Hepatocyte (in vitro differentiated cells): ENCODE data around the gene IL9R. TPM values are rescaled to one million over a fixed set of nuclear protein-coding genes. Genes with fewer than 3 reads are reported as not detected.

Experiments
- DNase-seq: peaks from one replicate; pipeline ENCODE4 v3.0.0-alpha.2; 2016; ENCODE audit warnings: low spot score
- H2AFZ ChIP-seq: fragments of 200-600 bp; sonication (generic); 2 replicates; pipeline ENCODE4 v1.6.0; 2016; ENCODE audit warnings: antibody characterized with exemption, mild to moderate bottlenecking
- H3K27ac ChIP-seq: fragments of 200-600 bp; sonication (generic); 2 replicates; pipeline ENCODE4 v1.5.1; 2016; ENCODE audit warnings: mild to moderate bottlenecking
- H3K27me3 ChIP-seq: fragments of 200-600 bp; sonication (generic); 2 replicates; pipeline ENCODE4 v1.6.1; 2016
- H3K36me3 ChIP-seq: fragments of 200-600 bp; sonication (generic); replicated peaks from 2 replicates; pipeline ENCODE4 v1.5.1; 2016; ENCODE audit warnings: low read depth; ENCODE audit not compliant: insufficient read depth
- H3K4me1 ChIP-seq: fragments of 200-600 bp; sonication (generic); 2 replicates; pipeline ENCODE4 v1.5.1; 2016; ENCODE audit warnings: mild to moderate bottlenecking, moderate library complexity; ENCODE audit not compliant: insufficient read depth
- H3K4me2 ChIP-seq: fragments of 200-600 bp; sonication (generic); 2 replicates; pipeline ENCODE4 v1.6.0; 2016
- H3K4me3 ChIP-seq: fragments of 200-600 bp; sonication (generic); 2 replicates; pipeline ENCODE4 v1.5.1; 2016; ENCODE audit warnings: mild to moderate bottlenecking
- H3K79me2 ChIP-seq: fragments of 200-600 bp; sonication (generic); 2 replicates; pipeline ENCODE4 v1.6.0; 2017; ENCODE audit warnings: mild to moderate bottlenecking
- H3K9me2 ChIP-seq: fragments of 200-600 bp; sonication (generic); replicated peaks from 2 replicates; pipeline ENCODE4 v1.6.0; 2017; ENCODE audit warnings: mild to moderate bottlenecking; ENCODE audit not compliant: insufficient read depth
- H3K9me3 ChIP-seq: fragments of 200-600 bp; sonication (generic); 2 replicates; pipeline ENCODE4 v1.5.1; 2016; ENCODE audit warnings: low read depth, mild to moderate bottlenecking
- H4K20me1 ChIP-seq: fragments of 200-600 bp; sonication (generic); 2 replicates; pipeline ENCODE4 v1.6.0; 2016; ENCODE audit warnings: mild to moderate bottlenecking; ENCODE audit not compliant: insufficient read depth, poor library complexity, severe bottlenecking
- EZH2 ChIP-seq: fragments of 200-600 bp; sonication (generic); IDR thresholded peaks from 2 replicates; pipeline ENCODE4 v1.6.1; 2016; ENCODE audit warnings: antibody characterized with exemption, mild to moderate bottlenecking, borderline replicate concordance
- EZH2phosphoT487 ChIP-seq: fragments of 200-600 bp; sonication (generic); IDR thresholded peaks from one replicate; pipeline ENCODE4 v1.6.1; 2018; ENCODE audit warnings: antibody characterized with exemption, mild to moderate bottlenecking, low read depth, moderate library complexity; ENCODE audit not compliant: unreplicated experiment, severe bottlenecking
- WGBS: methylation state at CpG from one replicate; pipeline ENCODE4 v1.1.6; 2016; ENCODE audit warnings: low lambda C conversion rate; ENCODE audit errors: missing lambda C conversion rate; 5-methylcytosine and 5-hydroxymethylcytosine counted together
- polyA plus RNA-seq: library from polyadenylated mRNA; unstranded; fragments of >200 nt; fragmentation: Nextera tagmentation; extraction: Ambion mirVana; gene quantifications from 2 replicates; pipeline ENCODE4 v1.2.1, GENCODE V29; 2016
- total RNA-seq: library from RNA; depleted of rRNA; stranded (reverse); fragments of >200 nt; gene quantifications from 2 replicates; pipeline ENCODE4 v1.2.3, GENCODE V29; 2014
- TF ChIP-seq, protein P1 (sequence below): fragments of 200-600 bp; sonication (generic); IDR thresholded peaks from 2 replicates; pipeline ENCODE4 v1.5.1; 2016; ENCODE audit warnings: antibody characterized with exemption, mild to moderate bottlenecking; ENCODE audit not compliant: poor library complexity

The IL9R gene
- total and polyA plus RNA-seq, 2 experiments from 2014 or later, result not detected

DNA sequence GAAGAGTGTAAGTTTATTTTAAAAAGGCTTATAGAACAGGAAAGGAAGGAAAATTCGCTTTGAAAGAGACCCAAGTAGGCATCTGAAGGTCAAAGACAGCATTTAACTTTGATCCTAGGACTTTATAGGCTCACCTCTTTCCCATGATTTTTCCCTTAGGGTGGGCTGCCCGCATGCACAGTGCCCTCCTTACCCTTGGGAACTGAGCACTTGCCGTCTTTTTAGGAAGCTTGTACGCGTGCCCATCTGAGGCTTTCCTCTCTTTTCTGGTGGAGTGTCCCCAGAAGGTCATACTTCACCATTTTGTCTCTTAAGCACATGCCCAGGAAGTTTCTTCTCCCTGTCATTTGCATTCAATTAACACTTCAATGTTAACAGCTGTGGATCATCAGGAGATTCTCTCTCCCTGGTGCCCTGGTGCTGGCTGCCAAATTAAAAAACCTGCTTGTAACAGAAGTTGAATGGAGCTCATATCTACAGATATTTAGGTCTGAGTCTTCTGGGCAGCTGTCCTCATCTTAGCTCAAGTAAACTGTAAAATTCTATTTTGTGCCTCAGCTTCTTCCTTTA is 38.4 kb upstream of the IL9R start:
- H3K9me2 ChIP-seq, result no peaks in the 10 kb centered on the region
- H3K27me3 ChIP-seq, result no peaks in the 10 kb centered on the region
- no peak for DNase-seq
- WGBS, result 44% methylated on average over 5 of the region's 5 CpGs
- H2AFZ ChIP-seq, result no peak overlapping the region
- H3K27ac ChIP-seq, result peak overlapping the region; percentile 32
- H3K79me2 ChIP-seq, result no peaks in the 10 kb centered on the region
- no peaks in the 10 kb centered on the region for H3K9me3 ChIP-seq
- no peaks in the 10 kb centered on the region for H4K20me1 ChIP-seq
- H3K4me3 ChIP-seq, result no peak overlapping the region
- TF ChIP-seq EZH2 (no peak), EZH2phosphoT487 (no peak)
- TF ChIP-seq, protein P1, sequence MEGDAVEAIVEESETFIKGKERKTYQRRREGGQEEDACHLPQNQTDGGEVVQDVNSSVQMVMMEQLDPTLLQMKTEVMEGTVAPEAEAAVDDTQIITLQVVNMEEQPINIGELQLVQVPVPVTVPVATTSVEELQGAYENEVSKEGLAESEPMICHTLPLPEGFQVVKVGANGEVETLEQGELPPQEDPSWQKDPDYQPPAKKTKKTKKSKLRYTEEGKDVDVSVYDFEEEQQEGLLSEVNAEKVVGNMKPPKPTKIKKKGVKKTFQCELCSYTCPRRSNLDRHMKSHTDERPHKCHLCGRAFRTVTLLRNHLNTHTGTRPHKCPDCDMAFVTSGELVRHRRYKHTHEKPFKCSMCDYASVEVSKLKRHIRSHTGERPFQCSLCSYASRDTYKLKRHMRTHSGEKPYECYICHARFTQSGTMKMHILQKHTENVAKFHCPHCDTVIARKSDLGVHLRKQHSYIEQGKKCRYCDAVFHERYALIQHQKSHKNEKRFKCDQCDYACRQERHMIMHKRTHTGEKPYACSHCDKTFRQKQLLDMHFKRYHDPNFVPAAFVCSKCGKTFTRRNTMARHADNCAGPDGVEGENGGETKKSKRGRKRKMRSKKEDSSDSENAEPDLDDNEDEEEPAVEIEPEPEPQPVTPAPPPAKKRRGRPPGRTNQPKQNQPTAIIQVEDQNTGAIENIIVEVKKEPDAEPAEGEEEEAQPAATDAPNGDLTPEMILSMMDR, result no peak
- H3K4me1 ChIP-seq, result no peaks in the 10 kb centered on the region
- H3K4me2 ChIP-seq, result peak overlapping the region; percentile 53
- no peaks in the 10 kb centered on the region for H3K36me3 ChIP-seq

DNA sequence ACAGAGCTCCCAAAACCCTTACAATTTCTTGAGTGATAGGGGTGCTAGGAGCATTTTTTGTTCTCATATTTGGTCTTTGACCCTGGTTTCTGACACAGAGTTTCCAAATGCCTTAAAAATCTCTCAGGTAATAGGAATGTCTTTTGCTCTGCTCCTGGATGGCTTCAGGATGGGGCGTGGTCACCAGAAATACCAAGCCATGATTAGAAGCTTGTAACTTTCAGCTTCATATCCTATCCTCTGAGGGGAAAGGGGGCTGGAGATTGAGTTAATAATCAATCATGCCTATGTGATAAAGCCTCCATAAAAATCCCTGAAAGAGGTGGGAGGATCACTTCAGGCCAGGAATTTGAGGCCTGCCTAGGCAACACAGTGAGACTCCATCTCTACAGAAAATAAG is 34.6 kb upstream of the IL9R start:
- Histone ChIP-seq H4K20me1 (no peaks in the 10 kb centered on the region), H3K4me2 (no peak overlapping the region), H3K36me3 (no peaks in the 10 kb centered on the region), H3K4me3 (no peak overlapping the region), H3K27me3 (no peaks in the 10 kb centered on the region), H3K27ac (peak overlapping the region; percentile 49), H3K4me1 (no peaks in the 10 kb centered on the region), H2AFZ (no peak overlapping the region), H3K9me3 (no peaks in the 10 kb centered on the region), H3K79me2 (no peaks in the 10 kb centered on the region), H3K9me2 (no peaks in the 10 kb centered on the region)
- TF ChIP-seq EZH2phosphoT487 (no peak), EZH2 (no peak)
- TF ChIP-seq, protein P1, result no peak
- peak; percentile 24 for DNase-seq
- WGBS, result 47% methylated on average over 1 of the region's 1 CpG

DNA sequence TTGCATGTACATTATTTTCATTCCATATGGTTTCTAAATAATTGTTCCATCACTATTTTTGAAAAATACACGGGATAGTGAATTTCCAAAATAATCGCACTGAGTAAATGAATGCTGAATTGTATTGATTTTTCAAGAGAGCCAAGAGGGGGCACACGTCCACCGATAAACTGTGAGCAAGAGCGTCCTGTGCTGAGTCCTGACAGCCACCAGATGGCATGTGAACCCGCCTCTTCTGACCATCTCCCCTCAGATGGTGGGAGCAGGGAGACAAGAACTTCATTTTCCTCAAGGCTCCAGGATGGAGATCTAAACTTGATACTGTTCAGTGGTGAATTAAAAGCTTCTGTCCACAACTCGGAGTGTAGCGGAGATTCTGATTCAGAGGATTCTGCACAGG is 30.6 kb upstream of the IL9R start:
- Histone ChIP-seq H3K4me3 (no peak overlapping the region), H3K27ac (no peak overlapping the region), H3K36me3 (no peaks in the 10 kb centered on the region), H2AFZ (no peak overlapping the region), H3K4me1 (no peaks in the 10 kb centered on the region), H3K27me3 (no peaks in the 10 kb centered on the region), H3K79me2 (no peaks in the 10 kb centered on the region), H3K9me2 (no peaks in the 10 kb centered on the region), H3K9me3 (no peaks in the 10 kb centered on the region), H3K4me2 (no peak overlapping the region), H4K20me1 (no peaks in the 10 kb centered on the region)
- whole genome bisulfite sequencing, result 49% methylated on average over 8 of the region's 8 CpGs
- TF ChIP-seq, protein P1, result peak; percentile 48
- no peak for TF ChIP-seq EZH2phosphoT487
- DNase-seq, result peak; percentile 35
